HepG2 (cell line): ENCODE results near the gene STRA6. TPM values are rescaled to one million over a fixed set of nuclear protein-coding genes. Genes with fewer than 3 reads are reported as not detected.

Source experiments
- ATAC-seq: fragments of 200-7000 bp; cut with Tn5 transposase; 3 replicates; pipeline ENCODE4 v1.9.1; 2020; ENCODE audit warnings: mild to moderate bottlenecking, moderate library complexity
- BruUV-seq: library from RNA; stranded (reverse); fragments of 400-500 nt; replicated peaks from 2 replicates; lab custom pipeline; 2021; lab: Mats Ljungman, UMichigan
- CTCF ChIA-PET: fragments of 300-600 bp; formaldehyde crosslinking; extraction: SDS; loops from one replicate; lab custom pipeline; 2021; ENCODE audit warnings: low total read pairs, inconsistent platforms, low intra/inter-chr PET ratio; lab: Yijun Ruan, JAX
- POLR2A ChIA-PET: fragments of 350-600 bp; sonication (Branson Sonifier 250); formaldehyde crosslinking; loops from one replicate; lab custom pipeline; 2020; ENCODE audit warnings: antibody characterized with exemption, inconsistent platforms; lab: Yijun Ruan, JAX
- DNase-seq: peaks from one replicate; pipeline ENCODE4 v3.0.0-alpha.2; 2015; ENCODE audit warnings: low spot score
- FAIRE-seq: peaks from 3 replicates; lab custom pipeline; 2011; peaks lifted over from hg19 to GRCh38; lab: Jason Lieb, UNC
- H2AFZ ChIP-seq: one replicate; pipeline ENCODE4 v1.6.1; 2011; ENCODE audit warnings: low read length, inconsistent platforms
- H3K27ac ChIP-seq: fragments of 300-600 bp; 3 replicates; pipeline ENCODE4 v1.8.0; 2011; ENCODE audit warnings: mixed run types, mild to moderate bottlenecking, mixed read lengths, low read length, inconsistent platforms; ENCODE audit not compliant: insufficient read depth; ENCODE audit errors: extremely low read length
- H3K27me3 ChIP-seq, 2 experiments: fragments of 200-600 bp in 1 of 2; 2 replicates in 1 of 2; 3 replicates in 1 of 2; pipeline versions ENCODE4 v1.6.0 to v1.8.0; 2011; ENCODE audit warnings: low read length in 2 of 2, mild to moderate bottlenecking in 2 of 2, moderate library complexity in 2 of 2, inconsistent platforms in 1 of 2; ENCODE audit not compliant: insufficient read depth in 2 of 2, control insufficient read depth in 1 of 2
- H3K36me3 ChIP-seq, 2 experiments: fragments of 200-600 bp in 1 of 2; replicated peaks in 1 of 2; 2 replicates in 1 of 2; 3 replicates in 1 of 2; pipeline versions ENCODE4 v1.5.1 to v1.8.0; 2011; ENCODE audit warnings: low read length in 2 of 2, inconsistent platforms in 1 of 2; ENCODE audit not compliant: insufficient read depth in 2 of 2, control insufficient read depth in 1 of 2
- H3K4me1 ChIP-seq: 2 replicates; pipeline ENCODE4 v1.5.1; 2012; ENCODE audit warnings: low read length, inconsistent platforms; ENCODE audit not compliant: insufficient read depth
- H3K4me2 ChIP-seq: 2 replicates; pipeline ENCODE4 v1.6.0; 2011; ENCODE audit warnings: low read depth, low read length, inconsistent platforms
- H3K4me3 ChIP-seq, 3 experiments: fragments of 200-600 bp in 1 of 3; sonication (generic), shearing (Covaris generic) in 1 of 3; replicated peaks in 1 of 3; 2 replicates each; pipeline ENCODE4 v1.5.1; 2011 to 2016; ENCODE audit warnings: low read length in 3 of 3, inconsistent platforms in 2 of 3, low read depth in 2 of 3, mild to moderate bottlenecking in 2 of 3, control low read depth in 1 of 3, mixed read lengths in 1 of 3; ENCODE audit not compliant: insufficient read depth in 1 of 3
- H3K79me2 ChIP-seq: one replicate; pipeline ENCODE4 v1.6.1; 2011; ENCODE audit warnings: low read length, inconsistent platforms; ENCODE audit not compliant: insufficient read depth
- H3K9ac ChIP-seq: 2 replicates; pipeline ENCODE4 v1.6.0; 2011; ENCODE audit warnings: mild to moderate bottlenecking, low read depth, low read length, inconsistent platforms; ENCODE audit not compliant: insufficient read depth
- H3K9me3 ChIP-seq: 2 replicates; pipeline ENCODE4 v1.5.1; 2012; ENCODE audit warnings: mild to moderate bottlenecking, low read length
- H4K20me1 ChIP-seq: 2 replicates; pipeline ENCODE4 v1.6.0; 2011; ENCODE audit warnings: inconsistent platforms, mild to moderate bottlenecking, low read length, moderate library complexity; ENCODE audit not compliant: insufficient read depth
- E2F1 ChIP-seq: sonication (generic); formaldehyde crosslinking; IDR thresholded peaks from 2 replicates; pipeline ENCODE4 v1.5.0; 2020; ENCODE audit warnings: missing genetic modification reagents
- ELF4 ChIP-seq: sonication (generic); formaldehyde crosslinking; IDR thresholded peaks from 2 replicates; pipeline ENCODE4 v1.5.0; 2020; ENCODE audit warnings: missing genetic modification reagents, mild to moderate bottlenecking, moderate library complexity, borderline replicate concordance
- KLF15 ChIP-seq: sonication (generic); formaldehyde crosslinking; IDR thresholded peaks from 2 replicates; pipeline ENCODE4 v1.8.1; 2023; ENCODE audit warnings: borderline replicate concordance, mild to moderate bottlenecking, inconsistent platforms, missing genetic modification reagents, mixed read lengths
- KLF6 ChIP-seq: IDR thresholded peaks from 2 replicates; pipeline ENCODE4 v1.8.0; 2016; ENCODE audit warnings: missing biosample characterization, missing genetic modification reagents
- MAZ ChIP-seq, 2 experiments: sonication (generic) in 1 of 2; formaldehyde crosslinking in 1 of 2; IDR thresholded peaks; 2 replicates each; pipeline versions ENCODE4 v1.5.0 to v1.6.1; 2012 to 2020; ENCODE audit warnings: low read depth in 2 of 2, mild to moderate bottlenecking in 2 of 2, borderline replicate concordance in 1 of 2, improper control_type of control experiment in 1 of 2, low read length in 1 of 2, missing genetic modification reagents in 1 of 2, moderate library complexity in 1 of 2
- MXD4 ChIP-seq: IDR thresholded peaks from 2 replicates; pipeline ENCODE4 v1.6.1; 2016; ENCODE audit warnings: mild to moderate bottlenecking, missing biosample characterization, missing genetic modification reagents
- SAFB2 ChIP-seq: sonication (generic); formaldehyde crosslinking; IDR thresholded peaks from 2 replicates; pipeline ENCODE4 v1.5.1; 2020; ENCODE audit warnings: missing genetic modification reagents, low read depth, mild to moderate bottlenecking, borderline replicate concordance
- SNAPC4 ChIP-seq: sonication (generic); formaldehyde crosslinking; IDR thresholded peaks from 2 replicates; pipeline ENCODE4 v1.4.0; 2020; ENCODE audit warnings: mild to moderate bottlenecking, missing genetic modification reagents
- SOX5 ChIP-seq: IDR thresholded peaks from 2 replicates; pipeline ENCODE4 v1.6.1; 2016; ENCODE audit warnings: borderline replicate concordance
- TARDBP ChIP-seq: sonication (generic); formaldehyde crosslinking; IDR thresholded peaks from 2 replicates; pipeline ENCODE4 v1.8.0; 2022; ENCODE audit warnings: mild to moderate bottlenecking, missing genetic modification reagents
- TBX2 ChIP-seq: sonication (generic); formaldehyde crosslinking; IDR thresholded peaks from 2 replicates; pipeline ENCODE4 v1.5.0; 2020; ENCODE audit warnings: missing genetic modification reagents, mild to moderate bottlenecking, borderline replicate concordance
- THAP11 ChIP-seq: IDR thresholded peaks from 2 replicates; pipeline ENCODE4 v1.6.1; 2016; ENCODE audit warnings: missing biosample characterization, missing genetic modification reagents
- ZNF468 ChIP-seq: sonication (generic); formaldehyde crosslinking; IDR thresholded peaks from 2 replicates; pipeline ENCODE4 v1.8.0; 2022; ENCODE audit warnings: mild to moderate bottlenecking, moderate library complexity, missing genetic modification reagents
- ZNF589 ChIP-seq: sonication (generic); formaldehyde crosslinking; conservative IDR thresholded peaks from 2 replicates; pipeline ENCODE4 v1.8.0; 2022; ENCODE audit warnings: mild to moderate bottlenecking, moderate library complexity, missing genetic modification reagents
- WGBS: methylation state at CpG from one replicate; pipeline ENCODE4 v1.1.6; 2017; ENCODE audit warnings: low lambda C conversion rate; 5-methylcytosine and 5-hydroxymethylcytosine counted together
- in situ Hi-C: cut with HindIII; loops from 2 replicates; pipeline ENCODE4 v1.10.0; 2017; ENCODE audit warnings: low pct_unique_long_range_greater_than_20kb; ENCODE audit not compliant: extremely low pct_ligation_motif_present
- intact Hi-C: fragments of 100-400 bp; cut with micrococcal nuclease; formaldehyde crosslinking; loops from one replicate; pipeline ENCODE4 v1.10.0; 2022; ENCODE audit not compliant: unreplicated experiment
- polyA plus RNA-seq, 8 experiments: library from polyadenylated mRNA; depleted of rRNA in 3 of 8; stranded (reverse) in 7 of 8; unstranded in 1 of 8; fragments of >200 nt; fragmentation: Illumina TruSeq in 4 of 8; extraction: Trizol in 4 of 8; gene quantifications; 2 replicates each; pipeline versions ENCODE4 v1.2.1 to v1.2.3, GENCODE V29; 2011 to 2016; ENCODE audit warnings: low read depth in 4 of 8, missing spikeins in 1 of 8, mixed read lengths in 1 of 8; ENCODE audit not compliant: insufficient read depth in 1 of 8
- total RNA-seq, 5 experiments: library from RNA; depleted of rRNA; stranded (reverse); fragments of >200 nt; fragmentation: Illumina TruSeq; extraction: Trizol; gene quantifications; 2 replicates each; pipeline ENCODE4 v1.2.3, GENCODE V29; 2016; ENCODE audit warnings: low read depth in 1 of 5
- TF ChIP-seq, protein P1 (sequence below): sonication (generic); formaldehyde crosslinking; IDR thresholded peaks from 2 replicates; pipeline ENCODE4 v1.4.0; 2020; ENCODE audit warnings: missing genetic modification reagents, borderline replicate concordance

The STRA6 gene
- total and polyA plus RNA-seq, 2 of the 13 experiments (the other 11 are each of a cell fraction or from before 2014, with no cell fraction given) = 1.6 to 2.1 TPM

- Histone ChIP-seq H3K4me2 (no peak overlapping the region), H4K20me1 (no peaks in the 10 kb centered on the region), H3K79me2 (no peaks in the 10 kb centered on the region), H3K27ac (no peak overlapping the region), H3K9ac (no peak overlapping the region), H3K4me1 (no peaks in the 10 kb centered on the region), H3K4me3 (no peak overlapping the region), H3K27me3 (peaks cover 9 to 31% of the 10 kb centered on the region in 2 experiments; a peak in 3 of 5 replicates), H3K9me3 (no peaks in the 10 kb centered on the region), H3K36me3 (no peaks in the 10 kb centered on the region), H2AFZ (no peak overlapping the region)
- BruUV-seq = no TSS peak
- in situ Hi-C loops = no loop called here
- intact Hi-C loops = no loop called here
- 46% methylated on average over 15 of the region's 15 CpGs for WGBS
- FAIRE-seq (no peak), ATAC-seq (no peak), DNase-seq (no peak)
- ChIA-PET CTCF (no interaction called here), POLR2A (no interaction called here)
- TF ChIP-seq, protein P1, sequence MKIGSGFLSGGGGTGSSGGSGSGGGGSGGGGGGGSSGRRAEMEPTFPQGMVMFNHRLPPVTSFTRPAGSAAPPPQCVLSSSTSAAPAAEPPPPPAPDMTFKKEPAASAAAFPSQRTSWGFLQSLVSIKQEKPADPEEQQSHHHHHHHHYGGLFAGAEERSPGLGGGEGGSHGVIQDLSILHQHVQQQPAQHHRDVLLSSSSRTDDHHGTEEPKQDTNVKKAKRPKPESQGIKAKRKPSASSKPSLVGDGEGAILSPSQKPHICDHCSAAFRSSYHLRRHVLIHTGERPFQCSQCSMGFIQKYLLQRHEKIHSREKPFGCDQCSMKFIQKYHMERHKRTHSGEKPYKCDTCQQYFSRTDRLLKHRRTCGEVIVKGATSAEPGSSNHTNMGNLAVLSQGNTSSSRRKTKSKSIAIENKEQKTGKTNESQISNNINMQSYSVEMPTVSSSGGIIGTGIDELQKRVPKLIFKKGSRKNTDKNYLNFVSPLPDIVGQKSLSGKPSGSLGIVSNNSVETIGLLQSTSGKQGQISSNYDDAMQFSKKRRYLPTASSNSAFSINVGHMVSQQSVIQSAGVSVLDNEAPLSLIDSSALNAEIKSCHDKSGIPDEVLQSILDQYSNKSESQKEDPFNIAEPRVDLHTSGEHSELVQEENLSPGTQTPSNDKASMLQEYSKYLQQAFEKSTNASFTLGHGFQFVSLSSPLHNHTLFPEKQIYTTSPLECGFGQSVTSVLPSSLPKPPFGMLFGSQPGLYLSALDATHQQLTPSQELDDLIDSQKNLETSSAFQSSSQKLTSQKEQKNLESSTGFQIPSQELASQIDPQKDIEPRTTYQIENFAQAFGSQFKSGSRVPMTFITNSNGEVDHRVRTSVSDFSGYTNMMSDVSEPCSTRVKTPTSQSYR (CRISPR knock-in tag) = no peak
- no peak for TF ChIP-seq SOX5
- TF ChIP-seq TBX2 (CRISPR knock-in tag) = no peak
- TF ChIP-seq MAZ (IDR thresholded peaks at IDR 0.05; ENCODE audit: borderline replicate concordance, low read depth, low read length) = no peak
- no peak for TF ChIP-seq MAZ (CRISPR knock-in tag; IDR thresholded peaks at IDR 0.05; ENCODE audit: low read depth)
- no peak for TF ChIP-seq ZNF589 (CRISPR knock-in tag)
- no peak for TF ChIP-seq KLF6 (CRISPR knock-in tag)
- no peak for TF ChIP-seq ZNF468 (CRISPR knock-in tag)
- no peak for TF ChIP-seq THAP11
- no peak for TF ChIP-seq SNAPC4 (CRISPR knock-in tag)
- TF ChIP-seq MXD4 (CRISPR knock-in tag) = no peak
- TF ChIP-seq KLF15 (CRISPR knock-in tag) = no peak
- no peak for TF ChIP-seq TARDBP (CRISPR knock-in tag)
- TF ChIP-seq ELF4 (CRISPR knock-in tag) = no peak
- no peak for TF ChIP-seq E2F1 (CRISPR knock-in tag)
- no peak for TF ChIP-seq SAFB2 (CRISPR knock-in tag)
Measured at GRCh38 chr15:74170071-74170844, 32.3 kb downstream of the STRA6 start.
